A549 treated with Mapracorat at 1 μM for 4 hours (cell line): ENCODE data around the gene EGFR. TPM values are rescaled to one million over a fixed set of nuclear protein-coding genes. Genes with fewer than 3 reads are reported as not detected.

Experiments used
- total RNA-seq: library from RNA; stranded (reverse); fragments of 200-300 nt; extraction: Qiagen RNA extraction; gene quantifications from 5 replicates; pipeline ENCODE4 v1.2.3, GENCODE V29; 2022

Gene EGFR
- 85.7 to 122 TPM (median 97.1 TPM) in 5 replicates for total RNA-seq

DNA sequence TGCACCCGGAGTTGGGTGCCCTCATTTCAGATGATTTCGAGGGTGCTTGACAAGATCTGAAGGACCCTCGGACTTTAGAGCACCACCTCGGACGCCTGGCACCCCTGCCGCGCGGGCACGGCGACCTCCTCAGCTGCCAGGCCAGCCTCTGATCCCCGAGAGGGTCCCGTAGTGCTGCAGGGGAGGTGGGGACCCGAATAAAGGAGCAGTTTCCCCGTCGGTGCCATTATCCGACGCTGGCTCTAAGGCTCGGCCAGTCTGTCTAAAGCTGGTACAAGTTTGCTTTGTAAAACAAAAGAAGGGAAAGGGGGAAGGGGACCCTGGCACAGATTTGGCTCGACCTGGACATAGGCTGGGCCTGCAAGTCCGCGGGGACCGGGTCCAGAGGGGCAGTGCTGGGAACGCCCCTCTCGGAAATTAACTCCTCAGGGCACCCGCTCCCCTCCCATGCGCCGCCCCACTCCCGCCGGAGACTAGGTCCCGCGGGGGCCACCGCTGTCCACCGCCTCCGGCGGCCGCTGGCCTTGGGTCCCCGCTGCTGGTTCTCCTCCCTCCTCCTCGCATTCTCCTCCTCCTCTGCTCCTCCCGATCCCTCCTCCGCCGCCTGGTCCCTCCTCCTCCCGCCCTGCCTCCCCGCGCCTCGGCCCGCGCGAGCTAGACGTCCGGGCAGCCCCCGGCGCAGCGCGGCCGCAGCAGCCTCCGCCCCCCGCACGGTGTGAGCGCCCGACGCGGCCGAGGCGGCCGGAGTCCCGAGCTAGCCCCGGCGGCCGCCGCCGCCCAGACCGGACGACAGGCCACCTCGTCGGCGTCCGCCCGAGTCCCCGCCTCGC is at the start of gene EGFR:
Gene EGFR, plus strand, starts transcription at position 657 of the 830 bp plus-strand sequence. CDS start 261 bp downstream, outside the sequence.

